Fibroblast of peridontal ligament (primary cell): ENCODE data around the gene GSTT2B.
"Not testable (repeated sequence)": the region's sequence is repeated elsewhere in the genome, so short reads cannot be mapped to it uniquely, and the experiment has no call there.

Experiments
- DNase-seq: peaks from one replicate; pipeline ENCODE4 v3.0.0-alpha.2; 2010; ENCODE audit errors: extremely low read depth

GSTT2B gene

GRCh38 chr22:23940166-23940565 lies 20.8 kb downstream of the GSTT2B start:
- DNase-seq = not testable (repeated sequence)

GRCh38 chr22:23939017-23939357 lies 22.0 kb downstream of the GSTT2B start:
- no peak for DNase-seq

GRCh38 chr22:23938328-23939016 lies 22.5 kb downstream of the GSTT2B start:
- DNase-seq = no peak

- no peak for DNase-seq
Measured at GRCh38 chr22:23926561-23926960, 34.4 kb downstream of the GSTT2B start.

GRCh38 chr22:23925020-23925606 lies 35.9 kb downstream of the GSTT2B start:
- DNase-seq = no peak

GRCh38 chr22:23922921-23923320 lies 38.1 kb downstream of the GSTT2B start:
- no peak for DNase-seq

- not testable (repeated sequence) for DNase-seq
Measured at GRCh38 chr22:23921586-23922201, 39.3 kb downstream of the GSTT2B start.

GRCh38 chr22:23920267-23920611 lies 40.8 kb downstream of the GSTT2B start:
- DNase-seq = not testable (repeated sequence)

- no peak for DNase-seq
Measured at GRCh38 chr22:23915290-23915689, 45.7 kb downstream of the GSTT2B start.

- DNase-seq = peak; percentile 95
Measured at GRCh38 chr22:23913661-23914353, 47.2 kb downstream of the GSTT2B start.

- no peak for DNase-seq
Measured at GRCh38 chr22:23913306-23913660, 47.7 kb downstream of the GSTT2B start.

GRCh38 chr22:23912293-23912903 lies 48.6 kb downstream of the GSTT2B start:
- no peak for DNase-seq

- DNase-seq = no peak
Measured at GRCh38 chr22:23911318-23911980, 49.5 kb downstream of the GSTT2B start.

- no peak for DNase-seq
Measured at GRCh38 chr22:23910496-23911190, 50.4 kb downstream of the GSTT2B start.

GRCh38 chr22:23909296-23909898 lies 51.6 kb downstream of the GSTT2B start:
- DNase-seq = peak; percentile 60

GRCh38 chr22:23908587-23909205 lies 52.3 kb downstream of the GSTT2B start:
- DNase-seq = no peak

- DNase-seq = not testable (repeated sequence)
Measured at GRCh38 chr22:23907423-23907822, 53.6 kb downstream of the GSTT2B start.
